Ascending aorta (tissue), 2 donors: ENCODE measurements around the gene TNS2. TPM values are rescaled to one million over a fixed set of nuclear protein-coding genes. Genes with fewer than 3 reads are reported as not detected.
A peak's percentile ranks its signal among the peaks of the same experiment; 100 is the strongest.

Experiments used
- DNase-seq, 2 donors: peaks; one replicate each; pipeline ENCODE4 v3.0.0-alpha.2; 2019; ENCODE audit warnings: low spot score in 2 of 2
- H3K27ac ChIP-seq, 2 donors: fragments of 200-600 bp; sonication (generic); one replicate each; pipeline ENCODE4 v1.5.1; 2016 to 2017; ENCODE audit warnings: mild to moderate bottlenecking in 1 of 2
- H3K27me3 ChIP-seq: fragments of 200-600 bp; sonication (generic); one replicate; pipeline ENCODE4 v1.5.1; 2017
- H3K36me3 ChIP-seq, 2 donors: fragments of 200-600 bp; sonication (generic); one replicate each; pipeline ENCODE4 v1.5.1; 2016
- H3K4me1 ChIP-seq, 2 donors: fragments of 200-600 bp; sonication (generic); one replicate each; pipeline ENCODE4 v1.5.1; 2016 to 2017; ENCODE audit warnings: mild to moderate bottlenecking in 1 of 2
- H3K4me3 ChIP-seq, 2 donors: fragments of 200-600 bp; sonication (generic); one replicate each; pipeline ENCODE4 v1.5.1; 2016 to 2017; ENCODE audit warnings: mild to moderate bottlenecking in 1 of 2
- H3K9me3 ChIP-seq, 2 donors: fragments of 200-600 bp; sonication (generic); one replicate each; pipeline ENCODE4 v1.5.1; 2016
- intact Hi-C: fragments of 100-400 bp; cut with DNase I; formaldehyde crosslinking; loops from one replicate; pipeline ENCODE4 v1.15.1; 2023
- total RNA-seq: library from RNA; depleted of rRNA; stranded (reverse); fragments of >200 nt; gene quantifications from one replicate; pipeline ENCODE4 v1.1.0, GENCODE V29; 2016
- TF ChIP-seq, protein P1 (sequence below), 3 experiments: fragments of 200-600 bp in 2 of 3; fragments of 450-650 bp in 1 of 3; sonication (generic) in 2 of 3; IDR thresholded peaks; one replicate each; pipeline ENCODE4 v1.5.1; 2016 to 2019; ENCODE audit warnings: antibody characterized with exemption in 3 of 3, mild to moderate bottlenecking in 1 of 3, moderate library complexity in 1 of 3

The TNS2 gene
- total RNA-seq, 1 donor from 2014 or later: 608 TPM

DNA sequence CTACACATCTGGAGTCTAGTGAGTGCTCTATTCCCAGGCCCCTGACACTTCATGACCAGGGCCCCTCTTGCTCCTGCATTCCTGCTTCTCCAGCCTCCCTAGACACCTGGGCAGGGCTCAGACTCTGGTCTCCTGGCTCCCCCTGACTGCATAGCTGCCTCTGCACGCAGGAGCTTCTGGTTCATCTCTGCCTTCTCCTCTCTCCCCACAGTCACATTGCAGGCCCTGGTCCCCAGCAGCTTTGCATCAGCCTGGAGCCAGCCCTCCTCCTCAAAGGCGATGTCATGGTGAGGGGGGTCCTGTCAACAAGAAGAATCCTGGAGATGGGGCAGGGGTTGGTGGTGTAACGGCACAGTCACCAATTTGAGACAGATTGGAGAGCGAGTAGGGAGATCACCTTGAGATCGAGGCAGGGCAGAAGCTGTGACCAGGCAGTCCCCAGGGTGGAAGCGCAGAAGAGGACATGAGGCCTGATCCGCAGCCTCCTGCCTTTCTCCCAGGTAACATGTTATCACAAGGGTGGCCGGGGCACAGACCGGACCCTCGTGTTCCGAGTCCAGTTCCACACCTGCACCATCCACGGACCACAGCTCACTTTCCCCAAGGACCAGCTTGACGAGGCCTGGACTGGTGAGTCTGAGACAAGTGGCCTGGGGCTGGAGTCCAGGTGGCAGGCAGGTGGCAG lies 8.1 kb downstream of the TNS2 start:
- Histone ChIP-seq H3K36me3 (peaks cover 72 to 85% of the 10 kb centered on the region in 2 donors), H3K9me3 (no peaks in the 10 kb centered on the region), H3K27ac (peak overlapping the region; percentile 0 to 98), H3K4me3 (no peak overlapping the region), H3K27me3 (no peaks in the 10 kb centered on the region), H3K4me1 (peaks cover 2 to 43% of the 10 kb centered on the region in 2 donors)
- peak in 1 of 2 donors; percentile 65 for DNase-seq
- TF ChIP-seq, protein P1, sequence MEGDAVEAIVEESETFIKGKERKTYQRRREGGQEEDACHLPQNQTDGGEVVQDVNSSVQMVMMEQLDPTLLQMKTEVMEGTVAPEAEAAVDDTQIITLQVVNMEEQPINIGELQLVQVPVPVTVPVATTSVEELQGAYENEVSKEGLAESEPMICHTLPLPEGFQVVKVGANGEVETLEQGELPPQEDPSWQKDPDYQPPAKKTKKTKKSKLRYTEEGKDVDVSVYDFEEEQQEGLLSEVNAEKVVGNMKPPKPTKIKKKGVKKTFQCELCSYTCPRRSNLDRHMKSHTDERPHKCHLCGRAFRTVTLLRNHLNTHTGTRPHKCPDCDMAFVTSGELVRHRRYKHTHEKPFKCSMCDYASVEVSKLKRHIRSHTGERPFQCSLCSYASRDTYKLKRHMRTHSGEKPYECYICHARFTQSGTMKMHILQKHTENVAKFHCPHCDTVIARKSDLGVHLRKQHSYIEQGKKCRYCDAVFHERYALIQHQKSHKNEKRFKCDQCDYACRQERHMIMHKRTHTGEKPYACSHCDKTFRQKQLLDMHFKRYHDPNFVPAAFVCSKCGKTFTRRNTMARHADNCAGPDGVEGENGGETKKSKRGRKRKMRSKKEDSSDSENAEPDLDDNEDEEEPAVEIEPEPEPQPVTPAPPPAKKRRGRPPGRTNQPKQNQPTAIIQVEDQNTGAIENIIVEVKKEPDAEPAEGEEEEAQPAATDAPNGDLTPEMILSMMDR (IDR thresholded peaks at IDR 0.05): no peak
- intact Hi-C loops: no loop called here

DNA sequence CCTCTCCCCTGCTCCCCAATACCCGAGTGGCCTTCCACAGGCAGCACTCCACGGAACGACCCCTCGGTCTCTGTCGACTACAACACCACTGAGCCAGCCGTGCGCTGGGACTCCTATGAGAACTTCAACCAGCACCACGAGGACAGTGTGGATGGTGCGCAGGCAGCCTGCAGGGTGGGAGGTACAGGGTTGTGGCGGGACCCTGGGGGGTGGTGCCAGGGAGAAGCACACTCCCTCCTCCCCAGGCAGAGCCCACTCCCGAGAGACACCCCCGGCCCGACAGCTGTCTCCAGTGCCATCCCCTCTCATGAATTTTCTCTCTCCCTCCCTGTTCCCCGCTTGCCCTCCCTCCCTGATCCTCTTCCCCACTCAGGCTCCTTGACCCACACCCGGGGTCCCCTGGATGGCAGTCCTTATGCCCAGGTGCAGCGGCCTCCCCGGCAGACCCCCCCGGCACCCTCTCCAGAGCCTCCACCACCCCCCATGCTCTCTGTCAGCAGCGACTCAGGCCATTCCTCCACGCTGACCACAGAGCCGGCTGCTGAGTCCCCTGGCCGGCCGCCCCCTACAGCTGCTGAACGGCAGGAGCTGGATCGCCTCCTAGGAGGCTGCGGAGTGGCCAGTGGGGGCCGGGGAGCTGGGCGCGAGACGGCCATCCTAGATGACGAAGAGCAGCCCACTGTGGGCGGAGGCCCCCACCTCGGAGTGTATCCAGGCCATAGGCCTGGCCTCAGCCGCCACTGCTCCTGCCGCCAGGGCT lies 9.0 kb downstream of the TNS2 start:
- Histone ChIP-seq H3K27ac (peak overlapping the region; percentile 83 to 95), H3K4me3 (no peak overlapping the region), H3K36me3 (peaks cover 80 to 88% of the 10 kb centered on the region in 2 donors), H3K4me1 (peaks cover 11 to 43% of the 10 kb centered on the region in 2 donors), H3K9me3 (no peaks in the 10 kb centered on the region), H3K27me3 (no peaks in the 10 kb centered on the region)
- TF ChIP-seq, protein P1 (IDR thresholded peaks at IDR 0.05): no peak
- intact Hi-C loops: no loop called here
- peak in 1 of 2 donors; percentile 62 for DNase-seq

DNA sequence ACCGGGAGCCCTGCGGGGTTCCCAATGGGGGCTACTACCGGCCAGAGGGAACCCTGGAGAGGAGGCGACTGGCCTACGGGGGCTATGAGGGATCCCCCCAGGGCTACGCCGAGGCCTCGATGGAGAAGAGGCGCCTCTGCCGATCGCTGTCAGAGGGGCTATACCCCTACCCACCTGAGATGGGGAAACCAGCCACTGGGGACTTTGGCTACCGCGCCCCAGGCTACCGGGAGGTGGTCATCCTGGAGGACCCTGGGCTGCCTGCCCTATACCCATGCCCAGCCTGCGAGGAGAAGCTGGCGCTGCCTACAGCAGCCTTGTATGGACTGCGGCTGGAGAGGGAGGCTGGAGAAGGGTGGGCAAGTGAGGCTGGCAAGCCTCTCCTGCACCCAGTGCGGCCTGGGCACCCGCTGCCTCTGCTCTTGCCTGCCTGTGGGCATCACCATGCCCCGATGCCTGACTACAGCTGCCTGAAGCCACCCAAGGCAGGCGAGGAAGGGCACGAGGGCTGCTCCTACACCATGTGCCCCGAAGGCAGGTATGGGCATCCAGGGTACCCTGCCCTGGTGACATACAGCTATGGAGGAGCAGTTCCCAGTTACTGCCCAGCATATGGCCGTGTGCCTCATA lies 9.7 kb downstream of the TNS2 start:
- Histone ChIP-seq H3K27ac (peak overlapping the region; percentile 83 to 95), H3K4me3 (no peak overlapping the region), H3K4me1 (peaks cover 11 to 44% of the 10 kb centered on the region in 2 donors), H3K36me3 (peaks cover 81 to 90% of the 10 kb centered on the region in 2 donors), H3K9me3 (no peaks in the 10 kb centered on the region), H3K27me3 (no peaks in the 10 kb centered on the region)
- DNase-seq: no peak
- intact Hi-C loops: no loop called here
- TF ChIP-seq, protein P1 (IDR thresholded peaks at IDR 0.05): no peak

DNA sequence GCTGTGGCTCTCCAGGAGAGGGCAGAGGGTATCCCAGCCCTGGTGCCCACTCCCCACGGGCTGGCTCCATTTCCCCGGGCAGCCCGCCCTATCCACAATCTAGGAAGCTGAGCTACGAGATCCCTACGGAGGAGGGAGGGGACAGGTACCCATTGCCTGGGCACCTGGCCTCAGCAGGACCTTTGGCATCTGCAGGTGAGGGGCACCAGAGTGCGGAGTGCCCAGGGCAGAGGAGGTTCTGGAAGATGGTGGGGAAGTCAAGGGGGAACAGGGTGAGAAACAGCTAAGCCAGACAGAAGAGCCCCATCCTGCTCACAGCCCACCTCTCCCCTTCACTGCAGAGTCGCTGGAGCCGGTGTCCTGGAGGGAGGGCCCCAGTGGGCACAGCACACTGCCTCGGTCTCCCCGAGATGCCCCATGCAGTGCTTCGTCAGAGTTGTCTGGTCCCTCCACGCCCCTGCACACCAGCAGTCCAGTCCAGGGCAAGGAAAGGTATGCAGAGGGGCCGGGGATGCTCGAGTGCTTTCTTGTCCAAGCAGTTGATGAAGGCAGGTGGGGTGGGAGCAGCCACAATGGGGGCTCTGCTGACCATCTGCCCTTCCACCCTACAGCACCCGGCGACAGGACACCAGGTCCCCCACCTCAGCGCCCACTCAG lies 10.3 kb downstream of the TNS2 start:
- H3K36me3 ChIP-seq: peaks cover 81 to 94% of the 10 kb centered on the region in 2 donors
- intact Hi-C loops: no loop called here
- H3K4me1 ChIP-seq: peaks cover 11 to 47% of the 10 kb centered on the region in 2 donors
- DNase-seq: peak in 1 of 2 donors; percentile 62
- no peaks in the 10 kb centered on the region for H3K9me3 ChIP-seq
- H3K27me3 ChIP-seq: no peaks in the 10 kb centered on the region
- TF ChIP-seq, protein P1 (IDR thresholded peaks at IDR 0.05): no peak
- H3K4me3 ChIP-seq: no peak overlapping the region
- peak overlapping the region; percentile 83 to 95 for H3K27ac ChIP-seq

DNA sequence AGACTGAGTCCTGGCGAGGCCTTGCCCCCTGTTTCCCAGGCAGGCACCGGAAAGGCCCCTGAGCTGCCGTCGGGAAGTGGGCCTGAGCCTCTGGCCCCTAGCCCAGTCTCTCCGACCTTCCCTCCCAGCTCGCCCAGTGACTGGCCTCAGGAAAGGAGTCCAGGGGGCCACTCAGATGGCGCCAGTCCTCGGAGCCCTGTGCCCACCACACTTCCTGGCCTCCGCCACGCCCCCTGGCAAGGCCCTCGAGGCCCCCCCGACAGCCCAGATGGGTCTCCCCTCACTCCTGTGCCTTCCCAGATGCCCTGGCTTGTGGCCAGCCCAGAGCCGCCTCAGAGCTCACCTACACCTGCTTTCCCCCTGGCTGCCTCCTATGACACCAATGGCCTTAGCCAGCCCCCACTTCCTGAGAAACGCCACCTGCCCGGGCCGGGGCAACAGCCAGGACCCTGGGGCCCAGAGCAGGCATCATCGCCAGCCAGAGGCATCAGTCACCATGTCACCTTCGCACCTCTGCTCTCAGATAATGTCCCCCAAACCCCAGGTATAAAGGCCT lies 10.9 kb downstream of the TNS2 start:
- Histone ChIP-seq H3K27me3 (no peaks in the 10 kb centered on the region), H3K27ac (peak overlapping the region; percentile 83 to 95), H3K4me3 (no peak overlapping the region), H3K4me1 (peaks cover 11 to 47% of the 10 kb centered on the region in 2 donors), H3K36me3 (peaks cover 81 to 94% of the 10 kb centered on the region in 2 donors), H3K9me3 (no peaks in the 10 kb centered on the region)
- intact Hi-C loops: no loop called here
- peak in 1 of 2 donors; percentile 69 for DNase-seq
- TF ChIP-seq, protein P1 (IDR thresholded peaks at IDR 0.05): no peak
